Panc1 (cell line): ENCODE measurements around the gene ZNF521. TPM values are rescaled to one million over a fixed set of nuclear protein-coding genes. Genes with fewer than 3 reads are reported as not detected.

Experiments used
- ATAC-seq: fragments of 200-7000 bp; cut with Tn5 transposase; 2 replicates; pipeline ENCODE4 v1.9.1; 2020; ENCODE audit warnings: mild to moderate bottlenecking, moderate library complexity
- BruUV-seq: library from RNA; stranded (reverse); fragments of 400-500 nt; replicated peaks from 2 replicates; lab custom pipeline; 2021; lab: Mats Ljungman, UMichigan
- CTCF ChIA-PET: fragments of 300-600 bp; sonication (Branson Sonifier 250); formaldehyde crosslinking; loops from one replicate; lab custom pipeline; 2022; ENCODE audit warnings: antibody characterized with exemption; lab: Charles Lee
- POLR2A ChIA-PET: fragments of 300-600 bp; sonication (Branson Sonifier 250); formaldehyde crosslinking; loops from one replicate; lab custom pipeline; 2022; ENCODE audit warnings: antibody characterized with exemption; lab: Charles Lee
- DNase-seq: peaks from one replicate; pipeline ENCODE4 v3.0.0-alpha.2; 2010; ENCODE audit warnings: low read depth, low spot score
- H3K27ac ChIP-seq: 2 replicates; pipeline ENCODE4 v1.5.1; 2011; ENCODE audit warnings: mild to moderate bottlenecking, low read length, inconsistent platforms
- H3K27me3 ChIP-seq: fragments of 200-500 bp; sonication (Bioruptor generic); 2 replicates; pipeline ENCODE4 v1.6.0; 2014; ENCODE audit warnings: low read length, inconsistent platforms; ENCODE audit not compliant: control insufficient read depth, insufficient read depth
- H3K36me3 ChIP-seq: fragments of 200-500 bp; sonication (Bioruptor generic); 2 replicates; pipeline ENCODE4 v1.5.1; 2014; ENCODE audit warnings: inconsistent platforms, mild to moderate bottlenecking, low read length, moderate library complexity; ENCODE audit not compliant: control insufficient read depth, insufficient read depth
- H3K4me1 ChIP-seq: 2 replicates; pipeline ENCODE4 v1.5.1; 2011; ENCODE audit warnings: inconsistent platforms, mild to moderate bottlenecking, low read length, moderate library complexity; ENCODE audit not compliant: control insufficient read depth, insufficient read depth
- H3K4me3 ChIP-seq, 2 experiments: 2 replicates each; pipeline ENCODE4 v1.5.1; 2011 to 2012; ENCODE audit warnings: low read depth in 2 of 2, low read length in 2 of 2, mild to moderate bottlenecking in 2 of 2, inconsistent platforms in 1 of 2, moderate library complexity in 1 of 2
- H3K9me3 ChIP-seq: fragments of 200-500 bp; sonication (Bioruptor generic); 2 replicates; pipeline ENCODE4 v1.5.1; 2014; ENCODE audit warnings: low read depth, mild to moderate bottlenecking, inconsistent platforms, low read length, moderate library complexity; ENCODE audit not compliant: control insufficient read depth, insufficient read depth
- POLR2AphosphoS5 ChIP-seq: IDR thresholded peaks from 2 replicates; pipeline ENCODE4 v1.6.1; 2012; ENCODE audit warnings: mild to moderate bottlenecking, low read depth, low read length, moderate library complexity
- SIN3A ChIP-seq: IDR thresholded peaks from 2 replicates; pipeline ENCODE4 v1.6.1; 2012; ENCODE audit warnings: low read depth, mild to moderate bottlenecking, low read length, moderate library complexity, borderline replicate concordance; ENCODE audit not compliant: insufficient read depth
- TCF7L2 ChIP-seq: IDR thresholded peaks from 2 replicates; pipeline ENCODE4 v1.6.1; 2011; ENCODE audit warnings: mild to moderate bottlenecking, low read depth, low read length, inconsistent platforms
- in situ Hi-C: cut with HindIII; loops from 2 replicates; pipeline ENCODE4 v1.10.0; 2016; ENCODE audit warnings: low sequenced_read_pairs, low pct_unique_long_range_greater_than_20kb
- intact Hi-C: fragments of 100-400 bp; cut with micrococcal nuclease; formaldehyde crosslinking; loops from one replicate; pipeline ENCODE4 v1.10.0; 2022; ENCODE audit not compliant: unreplicated experiment
- total RNA-seq: library from RNA; stranded (reverse); gene quantifications from one replicate; pipeline ENCODE4 v1.2.1, GENCODE V29; 2021; ENCODE audit not compliant: unreplicated experiment
- TF ChIP-seq, protein P1 (sequence below), 2 experiments: IDR thresholded peaks; 2 replicates each; pipeline ENCODE4 v1.6.1; 2011 to 2012; ENCODE audit warnings: low read depth in 2 of 2, control low read depth in 1 of 2, low read length in 1 of 2, mild to moderate bottlenecking in 1 of 2, moderate library complexity in 1 of 2; ENCODE audit not compliant: insufficient read depth in 1 of 2
- TF ChIP-seq, protein P2 (sequence below): fragments of 450-650 bp; IDR thresholded peaks from 2 replicates; pipeline ENCODE4 v1.5.1; 2017; ENCODE audit warnings: mild to moderate bottlenecking

ZNF521 gene
- total RNA-seq, 1 experiment from 2014 or later, result 0.15 TPM

DNA sequence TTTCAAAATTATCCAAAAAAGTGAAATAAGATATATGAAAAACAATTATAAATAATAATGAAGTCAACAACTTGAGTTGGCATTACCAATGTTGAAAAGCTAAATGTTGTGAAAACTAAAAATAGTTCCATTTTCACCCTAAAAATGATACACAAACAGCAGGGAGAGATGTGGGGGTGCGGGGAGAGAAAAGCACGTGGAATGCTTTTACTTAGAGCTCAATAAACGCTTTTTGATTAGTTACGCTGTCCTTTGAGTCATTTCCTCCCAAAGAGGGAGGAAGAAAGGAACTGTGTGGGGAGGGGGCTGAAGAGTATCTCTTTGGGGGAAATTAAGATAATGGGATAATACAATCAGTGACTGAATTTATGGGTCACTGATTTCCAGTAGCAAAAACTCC is 29.2 kb downstream of the ZNF521 start:
- no peaks in the 10 kb centered on the region for H3K36me3 ChIP-seq
- no peaks in the 10 kb centered on the region for H3K9me3 ChIP-seq
- intact Hi-C loops, result no loop called here
- DNase-seq (no peak), ATAC-seq (no peak)
- H3K27ac ChIP-seq, result no peak overlapping the region
- no peaks in the 10 kb centered on the region for H3K4me1 ChIP-seq
- ChIA-PET CTCF (interaction anchor here (0.6 kb wide), 1 partner anchor 314 kb away, joined by 3 read pairs; no protein-coding TSS in a partner anchor), POLR2A (no interaction called here)
- H3K4me3 ChIP-seq, result no peak overlapping the region
- no TSS peak for BruUV-seq
- TF ChIP-seq TCF7L2, result no peak
- TF ChIP-seq SIN3A, result no peak
- TF ChIP-seq, protein P1, sequence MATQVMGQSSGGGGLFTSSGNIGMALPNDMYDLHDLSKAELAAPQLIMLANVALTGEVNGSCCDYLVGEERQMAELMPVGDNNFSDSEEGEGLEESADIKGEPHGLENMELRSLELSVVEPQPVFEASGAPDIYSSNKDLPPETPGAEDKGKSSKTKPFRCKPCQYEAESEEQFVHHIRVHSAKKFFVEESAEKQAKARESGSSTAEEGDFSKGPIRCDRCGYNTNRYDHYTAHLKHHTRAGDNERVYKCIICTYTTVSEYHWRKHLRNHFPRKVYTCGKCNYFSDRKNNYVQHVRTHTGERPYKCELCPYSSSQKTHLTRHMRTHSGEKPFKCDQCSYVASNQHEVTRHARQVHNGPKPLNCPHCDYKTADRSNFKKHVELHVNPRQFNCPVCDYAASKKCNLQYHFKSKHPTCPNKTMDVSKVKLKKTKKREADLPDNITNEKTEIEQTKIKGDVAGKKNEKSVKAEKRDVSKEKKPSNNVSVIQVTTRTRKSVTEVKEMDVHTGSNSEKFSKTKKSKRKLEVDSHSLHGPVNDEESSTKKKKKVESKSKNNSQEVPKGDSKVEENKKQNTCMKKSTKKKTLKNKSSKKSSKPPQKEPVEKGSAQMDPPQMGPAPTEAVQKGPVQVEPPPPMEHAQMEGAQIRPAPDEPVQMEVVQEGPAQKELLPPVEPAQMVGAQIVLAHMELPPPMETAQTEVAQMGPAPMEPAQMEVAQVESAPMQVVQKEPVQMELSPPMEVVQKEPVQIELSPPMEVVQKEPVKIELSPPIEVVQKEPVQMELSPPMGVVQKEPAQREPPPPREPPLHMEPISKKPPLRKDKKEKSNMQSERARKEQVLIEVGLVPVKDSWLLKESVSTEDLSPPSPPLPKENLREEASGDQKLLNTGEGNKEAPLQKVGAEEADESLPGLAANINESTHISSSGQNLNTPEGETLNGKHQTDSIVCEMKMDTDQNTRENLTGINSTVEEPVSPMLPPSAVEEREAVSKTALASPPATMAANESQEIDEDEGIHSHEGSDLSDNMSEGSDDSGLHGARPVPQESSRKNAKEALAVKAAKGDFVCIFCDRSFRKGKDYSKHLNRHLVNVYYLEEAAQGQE (IDR thresholded peaks at IDR 0.05; ENCODE audit: insufficient read depth in 1 of 2, low read depth in 2 of 2, low read length in 1 of 2), result no peak
- no peak for TF ChIP-seq POLR2AphosphoS5
- TF ChIP-seq, protein P2, sequence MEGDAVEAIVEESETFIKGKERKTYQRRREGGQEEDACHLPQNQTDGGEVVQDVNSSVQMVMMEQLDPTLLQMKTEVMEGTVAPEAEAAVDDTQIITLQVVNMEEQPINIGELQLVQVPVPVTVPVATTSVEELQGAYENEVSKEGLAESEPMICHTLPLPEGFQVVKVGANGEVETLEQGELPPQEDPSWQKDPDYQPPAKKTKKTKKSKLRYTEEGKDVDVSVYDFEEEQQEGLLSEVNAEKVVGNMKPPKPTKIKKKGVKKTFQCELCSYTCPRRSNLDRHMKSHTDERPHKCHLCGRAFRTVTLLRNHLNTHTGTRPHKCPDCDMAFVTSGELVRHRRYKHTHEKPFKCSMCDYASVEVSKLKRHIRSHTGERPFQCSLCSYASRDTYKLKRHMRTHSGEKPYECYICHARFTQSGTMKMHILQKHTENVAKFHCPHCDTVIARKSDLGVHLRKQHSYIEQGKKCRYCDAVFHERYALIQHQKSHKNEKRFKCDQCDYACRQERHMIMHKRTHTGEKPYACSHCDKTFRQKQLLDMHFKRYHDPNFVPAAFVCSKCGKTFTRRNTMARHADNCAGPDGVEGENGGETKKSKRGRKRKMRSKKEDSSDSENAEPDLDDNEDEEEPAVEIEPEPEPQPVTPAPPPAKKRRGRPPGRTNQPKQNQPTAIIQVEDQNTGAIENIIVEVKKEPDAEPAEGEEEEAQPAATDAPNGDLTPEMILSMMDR, result no peak
- H3K27me3 ChIP-seq, result no peaks in the 10 kb centered on the region
- in situ Hi-C loops, result no loop called here

DNA sequence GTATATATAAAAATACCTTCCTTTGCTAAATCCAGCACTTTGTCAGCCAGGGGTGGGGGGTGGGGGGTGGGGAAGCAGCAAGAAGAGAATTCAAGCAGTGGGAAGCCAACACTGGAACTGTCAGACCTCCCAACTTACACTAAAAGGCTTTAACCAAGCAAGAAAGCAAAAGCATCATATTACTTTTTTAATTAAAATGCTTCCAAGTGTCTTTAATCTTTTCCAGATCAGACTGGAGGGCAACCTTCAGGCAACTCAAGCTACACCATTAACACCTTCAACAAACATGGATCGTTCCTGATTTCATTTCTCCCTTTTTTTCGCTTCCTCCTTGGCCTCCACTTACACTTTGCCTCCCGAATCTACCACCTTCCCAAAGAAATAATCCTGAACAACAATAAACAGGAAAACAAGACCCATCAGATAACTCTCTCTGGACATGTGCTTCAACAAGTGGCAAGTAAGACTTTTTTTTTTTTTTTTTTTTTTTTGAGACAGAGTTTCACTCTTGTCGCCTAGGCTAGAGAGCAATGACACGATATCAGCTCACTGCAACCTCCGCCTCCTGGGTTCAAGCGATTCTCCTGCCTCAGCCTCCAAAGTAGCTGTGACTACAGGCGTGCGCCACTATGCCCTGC is 35.5 kb downstream of the ZNF521 start:
- in situ Hi-C loops, result no loop called here
- TF ChIP-seq, protein P2, result no peak
- TF ChIP-seq TCF7L2 (no peak), POLR2AphosphoS5 (no peak), SIN3A (no peak)
- TF ChIP-seq, protein P1 (IDR thresholded peaks at IDR 0.05; ENCODE audit: insufficient read depth in 1 of 2, low read depth in 2 of 2, low read length in 1 of 2), result no peak
- no peaks in the 10 kb centered on the region for H3K36me3 ChIP-seq
- intact Hi-C loops, result no loop called here
- ChIA-PET CTCF (no interaction called here), POLR2A (no interaction called here)
- H3K4me1 ChIP-seq, result no peaks in the 10 kb centered on the region
- no peaks in the 10 kb centered on the region for H3K9me3 ChIP-seq
- BruUV-seq, result no TSS peak
- DNase-seq (no peak), ATAC-seq (no peak)
- no peak overlapping the region for H3K27ac ChIP-seq
- H3K27me3 ChIP-seq, result no peaks in the 10 kb centered on the region
- no peak overlapping the region for H3K4me3 ChIP-seq
